Measurements from ENCODE around the gene LRCH1.

- TF ChIP-seq CTCF (IDR thresholded peaks at IDR 0.05 in 2 of 3, conservative IDR thresholded peaks at IDR 0.05 in 1 of 3; ENCODE audit: control insufficient read depth in 2 of 3, extremely low read depth in 1 of 3, insufficient read depth in 1 of 3, low read depth in 3 of 3, low read length in 3 of 3), result no peak
- no peak for TF ChIP-seq POLR2A (IDR thresholded peaks at IDR 0.05; ENCODE audit: low read depth, low read length)
- no peak for TF ChIP-seq ZBTB33 (IDR thresholded peaks at IDR 0.05)
- no peak for TF ChIP-seq PBX3 (IDR thresholded peaks at IDR 0.05; ENCODE audit: insufficient replicate concordance, low read depth, low read length)
- TF ChIP-seq USF2 (IDR thresholded peaks at IDR 0.05; ENCODE audit: borderline replicate concordance, low read depth, low read length), result no peak
- TF ChIP-seq EZH2 (IDR thresholded peaks at IDR 0.05; ENCODE audit: borderline replicate concordance, control insufficient read depth, low read depth, low read length), result no peak
- TF ChIP-seq SUZ12 (IDR thresholded peaks at IDR 0.05; ENCODE audit: unreplicated experiment), result no peak
These were observed 39.4 kb downstream of the LRCH1 start for GRCh38 chr13:46592385-46592784.

Data from GM12878 (cell line).